Astrocyte of the hippocampus (primary cell): ENCODE results near the gene ATG16L1.
"Not testable (repeated sequence)": the region's sequence is repeated elsewhere in the genome, so short reads cannot be mapped to it uniquely, and the experiment has no call there.

Experiments
- DNase-seq: peaks from one replicate; pipeline ENCODE4 v3.0.0; 2011; ENCODE audit warnings: low read depth, low spot score

The ATG16L1 gene

DNA sequence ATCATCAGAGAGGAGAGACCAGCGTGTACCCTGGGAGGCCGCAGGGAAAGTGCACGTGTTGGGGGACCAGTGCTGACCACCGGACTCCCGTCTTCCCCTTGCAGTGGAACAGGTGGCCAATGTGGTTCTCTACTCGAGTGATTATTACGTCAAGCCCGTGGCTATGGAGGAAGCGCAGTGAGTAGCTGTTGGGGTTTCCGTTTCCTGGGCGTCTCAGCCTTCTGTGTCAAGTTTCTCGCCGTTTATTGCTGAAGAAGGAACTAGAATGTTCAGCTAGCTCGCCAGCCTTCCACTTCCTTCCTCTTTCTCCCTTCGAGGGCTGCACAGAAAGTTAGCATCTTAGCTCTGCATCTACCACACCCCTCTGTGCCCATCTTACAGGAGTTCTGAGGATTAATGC lies 80.1 kb downstream of the ATG16L1 start:
- no peak for DNase-seq

- no peak for DNase-seq
These were observed 80.7 kb downstream of the ATG16L1 start for GRCh38 chr2:233332125-233332524.

DNA sequence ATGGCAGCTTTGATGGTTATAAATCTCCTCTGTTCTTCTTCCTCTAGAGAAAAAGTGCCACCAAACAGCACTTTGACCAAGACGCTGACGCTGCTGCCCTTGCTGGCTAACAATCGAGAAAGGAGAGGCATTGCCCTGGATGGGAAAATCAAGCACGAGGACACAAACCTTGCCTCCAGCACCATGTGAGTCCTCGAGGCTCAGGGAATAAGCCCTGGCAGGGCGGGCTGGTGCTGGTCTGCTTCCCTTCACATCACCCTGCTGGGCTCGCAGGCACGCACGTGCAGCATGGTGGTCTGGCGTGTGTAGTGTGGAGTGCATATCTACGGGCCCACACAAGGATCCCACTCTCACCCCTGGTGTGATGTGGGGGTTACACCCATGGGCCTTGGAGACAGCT lies 83.4 kb downstream of the ATG16L1 start:
- no peak for DNase-seq

DNA sequence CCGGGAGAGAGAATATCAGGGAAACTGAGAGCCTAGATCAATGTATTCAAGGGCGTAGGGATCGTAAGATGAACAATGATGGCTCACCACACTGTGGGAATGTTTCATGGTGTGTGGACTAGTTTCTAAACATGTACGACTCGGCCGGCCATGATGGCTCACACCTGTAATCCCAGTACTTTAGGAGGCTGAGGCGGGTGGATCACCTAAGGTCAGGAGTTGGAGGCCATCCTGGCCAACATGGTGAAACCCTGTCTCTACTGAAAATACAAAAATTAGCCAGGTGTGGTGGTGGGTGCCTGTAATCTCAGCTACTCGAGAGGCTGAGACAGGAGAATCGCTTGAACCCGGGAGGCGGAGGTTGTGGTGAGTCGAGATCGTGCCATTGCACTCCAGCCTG lies 84.6 kb downstream of the ATG16L1 start:
- DNase-seq, result not testable (repeated sequence)

- no peak for DNase-seq
These were observed 85.1 kb downstream of the ATG16L1 start for GRCh38 chr2:233336541-233336940.

- no peak for DNase-seq
These were observed 86.6 kb downstream of the ATG16L1 start for GRCh38 chr2:233338046-233338445.

- DNase-seq, result no peak
These were observed 87.4 kb downstream of the ATG16L1 start for GRCh38 chr2:233338812-233339368.

DNA sequence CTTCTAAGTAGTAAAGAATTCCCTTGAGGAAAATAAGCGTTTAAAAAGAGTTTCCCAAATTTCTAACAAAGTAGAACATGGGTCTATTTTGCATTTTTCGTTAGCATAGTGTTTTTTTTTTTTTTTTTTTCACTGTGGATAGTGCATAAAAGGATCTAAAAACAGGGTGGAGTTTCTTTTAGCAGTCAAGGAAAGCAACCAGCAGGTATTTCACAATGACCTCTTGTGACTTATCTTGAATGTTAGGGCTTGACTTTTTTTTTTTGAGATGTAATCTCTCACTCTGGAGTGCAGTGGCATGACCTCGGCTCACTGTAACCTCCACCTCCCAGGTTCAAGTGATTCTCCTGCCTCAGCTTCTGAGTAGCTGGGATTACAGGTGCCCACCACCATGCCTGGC lies 88.0 kb downstream of the ATG16L1 start:
- DNase-seq, result no peak

- no peak for DNase-seq
These were observed 89.8 kb downstream of the ATG16L1 start for GRCh38 chr2:233341296-233341695.

DNA sequence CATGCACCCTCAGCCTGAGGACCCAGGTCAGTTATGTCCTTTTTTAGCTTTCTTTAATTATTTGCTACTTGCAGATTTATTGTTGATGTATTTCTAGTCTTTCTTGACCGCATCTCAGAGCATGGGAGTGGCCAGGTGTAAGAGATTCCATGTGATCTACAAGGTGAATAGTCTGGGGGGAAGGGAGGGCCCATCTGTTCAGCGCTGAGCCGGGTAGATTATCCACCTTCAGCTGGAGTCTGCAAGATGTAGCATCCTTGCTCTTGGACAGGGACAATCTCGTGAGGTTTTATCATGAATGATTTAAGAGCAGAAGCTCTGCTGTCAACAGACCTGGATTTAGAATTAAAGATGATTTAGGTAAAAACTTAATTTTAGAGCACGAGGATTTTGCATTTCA lies 90.8 kb downstream of the ATG16L1 start:
- no peak for DNase-seq

DNA sequence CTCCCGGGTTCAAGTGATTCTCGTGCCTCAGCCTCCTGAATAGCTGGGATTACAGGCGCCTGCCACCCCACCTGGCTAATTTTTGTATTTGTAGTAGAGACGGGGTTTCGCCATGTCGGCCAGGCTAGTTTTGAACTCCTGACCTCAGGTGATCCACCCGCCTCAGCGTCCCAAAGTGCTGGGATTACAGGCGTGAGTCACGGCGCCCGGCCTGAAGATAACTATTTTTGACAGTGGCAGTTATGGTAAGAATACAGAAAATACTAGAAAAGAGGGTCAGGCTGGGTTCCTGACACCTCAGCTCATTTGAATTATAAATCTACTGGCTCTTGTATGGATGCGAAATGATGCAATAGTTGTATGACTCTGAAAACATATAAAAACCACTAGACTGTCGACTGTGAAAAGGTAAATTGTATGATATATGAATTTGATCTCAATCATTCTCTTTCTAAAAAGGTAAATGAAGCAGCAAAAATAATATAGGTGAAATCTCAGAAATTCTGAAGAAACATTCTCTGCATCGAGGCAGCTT lies 91.8 kb downstream of the ATG16L1 start:
- no peak for DNase-seq
